SU-DHL-6 (cell line): ENCODE measurements around the gene ASXL1.

Source experiments
- H2AFZ ChIP-seq: fragments of 200-600 bp; sonication (generic); 2 replicates; pipeline ENCODE4 v1.6.1; 2014; ENCODE audit warnings: low read depth, mild to moderate bottlenecking, moderate library complexity, mixed read lengths, antibody characterized with exemption, low read length; ENCODE audit not compliant: severe bottlenecking
- H3F3A ChIP-seq: fragments of 200-600 bp; shearing (Covaris generic); 2 replicates; pipeline ENCODE4 v1.6.0; 2016; ENCODE audit warnings: antibody characterized with exemption, mild to moderate bottlenecking; ENCODE audit not compliant: insufficient read depth
- H3K27ac ChIP-seq: fragments of 200-600 bp; sonication (generic); 2 replicates; pipeline ENCODE4 v1.5.1; 2016; ENCODE audit warnings: low read depth, mild to moderate bottlenecking, low read length, moderate library complexity, mixed read lengths
- H3K27me3 ChIP-seq: fragments of 200-600 bp; sonication (generic), shearing (Covaris generic); 2 replicates; pipeline ENCODE4 v1.6.0; 2014; ENCODE audit warnings: mild to moderate bottlenecking, low read length
- H3K36me3 ChIP-seq: fragments of 200-600 bp; sonication (generic); 2 replicates; pipeline ENCODE4 v1.6.1; 2014; ENCODE audit warnings: mild to moderate bottlenecking, low read length, mixed read lengths
- H3K4me2 ChIP-seq: fragments of 300-600, 200-600 bp; shearing (Covaris generic), sonication (generic); 2 replicates; pipeline ENCODE4 v1.6.0; 2014; ENCODE audit warnings: low read length, low read depth, mild to moderate bottlenecking; ENCODE audit not compliant: poor library complexity, severe bottlenecking
- H3K4me3 ChIP-seq: fragments of 200-600 bp; sonication (generic); 2 replicates; pipeline ENCODE4 v1.5.1; 2014; ENCODE audit warnings: antibody characterized with exemption, low read length, mild to moderate bottlenecking, mixed read lengths; ENCODE audit not compliant: insufficient read depth, poor library complexity, severe bottlenecking
- H3K79me2 ChIP-seq: fragments of 200-600 bp; sonication (generic); 2 replicates; pipeline ENCODE4 v1.6.1; 2014; ENCODE audit warnings: mild to moderate bottlenecking, low read length, moderate library complexity; ENCODE audit not compliant: insufficient read depth
- H3K9ac ChIP-seq: fragments of 200-600 bp; sonication (generic); 2 replicates; pipeline ENCODE4 v1.7.0; 2014; ENCODE audit warnings: mild to moderate bottlenecking, low read length
- H3K9me2 ChIP-seq: fragments of 200-600 bp; sonication (generic); replicated peaks from 2 replicates; pipeline ENCODE4 v1.6.1; 2014; ENCODE audit warnings: low read length; ENCODE audit not compliant: insufficient read depth
- H3K9me3 ChIP-seq: fragments of 200-600 bp; sonication (generic); 2 replicates; pipeline ENCODE4 v1.6.1; 2014; ENCODE audit warnings: low read length, mixed read lengths; ENCODE audit not compliant: insufficient read depth
- H4K20me1 ChIP-seq: fragments of 200-600 bp; sonication (generic); 2 replicates; pipeline ENCODE4 v1.6.1; 2014; ENCODE audit warnings: low read depth, mild to moderate bottlenecking, antibody characterized with exemption, low read length, moderate library complexity, mixed read lengths
- EZH2phosphoT487 ChIP-seq: fragments of 200-600 bp; sonication (generic), shearing (Covaris generic); conservative IDR thresholded peaks from 2 replicates; pipeline ENCODE4 v1.6.1; 2018; ENCODE audit warnings: mild to moderate bottlenecking, antibody characterized with exemption, low read length, moderate library complexity, mixed read lengths
- TF ChIP-seq, protein P1 (sequence below): fragments of 200-600 bp; sonication (generic); IDR thresholded peaks from one replicate; pipeline ENCODE4 v1.5.1; 2017; ENCODE audit warnings: antibody characterized with exemption, mild to moderate bottlenecking, low read length, moderate library complexity; ENCODE audit not compliant: insufficient read depth, poor library complexity, severe bottlenecking

ASXL1 gene

GRCh38 chr20:32451340-32451681 is 93.2 kb downstream of the ASXL1 start:
- H3K4me2 ChIP-seq: no peak overlapping the region
- H2AFZ ChIP-seq: no peak overlapping the region
- no peaks in the 10 kb centered on the region for H3K27me3 ChIP-seq
- TF ChIP-seq, protein P1, sequence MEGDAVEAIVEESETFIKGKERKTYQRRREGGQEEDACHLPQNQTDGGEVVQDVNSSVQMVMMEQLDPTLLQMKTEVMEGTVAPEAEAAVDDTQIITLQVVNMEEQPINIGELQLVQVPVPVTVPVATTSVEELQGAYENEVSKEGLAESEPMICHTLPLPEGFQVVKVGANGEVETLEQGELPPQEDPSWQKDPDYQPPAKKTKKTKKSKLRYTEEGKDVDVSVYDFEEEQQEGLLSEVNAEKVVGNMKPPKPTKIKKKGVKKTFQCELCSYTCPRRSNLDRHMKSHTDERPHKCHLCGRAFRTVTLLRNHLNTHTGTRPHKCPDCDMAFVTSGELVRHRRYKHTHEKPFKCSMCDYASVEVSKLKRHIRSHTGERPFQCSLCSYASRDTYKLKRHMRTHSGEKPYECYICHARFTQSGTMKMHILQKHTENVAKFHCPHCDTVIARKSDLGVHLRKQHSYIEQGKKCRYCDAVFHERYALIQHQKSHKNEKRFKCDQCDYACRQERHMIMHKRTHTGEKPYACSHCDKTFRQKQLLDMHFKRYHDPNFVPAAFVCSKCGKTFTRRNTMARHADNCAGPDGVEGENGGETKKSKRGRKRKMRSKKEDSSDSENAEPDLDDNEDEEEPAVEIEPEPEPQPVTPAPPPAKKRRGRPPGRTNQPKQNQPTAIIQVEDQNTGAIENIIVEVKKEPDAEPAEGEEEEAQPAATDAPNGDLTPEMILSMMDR: no peak
- no peak for TF ChIP-seq EZH2phosphoT487
- no peaks in the 10 kb centered on the region for H3F3A ChIP-seq
- H3K4me3 ChIP-seq: no peak overlapping the region
- H4K20me1 ChIP-seq: no peaks in the 10 kb centered on the region
- no peaks in the 10 kb centered on the region for H3K79me2 ChIP-seq
- H3K9ac ChIP-seq: no peak overlapping the region
- no peaks in the 10 kb centered on the region for H3K9me2 ChIP-seq
- no peak overlapping the region for H3K27ac ChIP-seq
- no peaks in the 10 kb centered on the region for H3K36me3 ChIP-seq
- H3K9me3 ChIP-seq: no peaks in the 10 kb centered on the region

GRCh38 chr20:32451682-32452461 is 93.7 kb downstream of the ASXL1 start:
- H3K27ac ChIP-seq: no peak overlapping the region
- no peaks in the 10 kb centered on the region for H3K9me3 ChIP-seq
- H3K4me2 ChIP-seq: no peak overlapping the region
- no peaks in the 10 kb centered on the region for H3K79me2 ChIP-seq
- no peaks in the 10 kb centered on the region for H3K27me3 ChIP-seq
- H3K4me3 ChIP-seq: no peak overlapping the region
- H3K9me2 ChIP-seq: no peaks in the 10 kb centered on the region
- no peaks in the 10 kb centered on the region for H4K20me1 ChIP-seq
- H3F3A ChIP-seq: no peaks in the 10 kb centered on the region
- H2AFZ ChIP-seq: no peak overlapping the region
- no peaks in the 10 kb centered on the region for H3K36me3 ChIP-seq
- H3K9ac ChIP-seq: no peak overlapping the region
- TF ChIP-seq EZH2phosphoT487: no peak
- TF ChIP-seq, protein P1: no peak

DNA sequence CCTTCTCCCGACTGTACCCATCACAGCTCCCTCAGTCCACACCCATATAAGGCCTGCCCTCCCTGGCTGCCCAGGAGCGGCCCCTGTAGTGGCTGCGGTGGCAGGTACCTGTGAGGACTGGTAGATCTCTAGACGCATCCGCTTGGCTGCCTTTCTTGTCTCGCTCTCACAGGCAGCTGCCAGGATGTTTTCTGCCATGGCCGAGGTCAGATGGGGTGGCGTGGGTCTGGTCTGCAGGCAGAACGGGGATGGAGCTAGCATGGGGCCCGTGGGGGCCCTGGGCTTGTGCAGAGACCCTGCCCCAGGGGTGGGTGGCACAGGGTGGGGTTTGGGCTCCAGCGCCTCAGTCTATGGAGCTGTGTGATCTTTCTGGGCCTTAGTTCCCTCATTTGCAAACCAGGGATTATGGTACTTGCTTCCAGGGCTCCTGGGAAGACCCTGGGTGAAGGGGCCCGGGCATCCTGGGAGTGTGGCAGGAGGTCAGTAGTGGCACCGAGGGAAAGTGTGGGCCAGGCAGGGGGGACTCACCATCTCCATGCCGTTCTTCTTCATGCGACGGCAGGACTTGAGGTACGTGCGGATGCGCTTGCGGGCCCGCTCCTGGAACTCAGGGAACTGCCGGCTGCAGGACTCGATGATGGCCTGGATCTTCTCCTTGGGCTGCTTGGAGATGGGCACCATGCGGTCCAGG is 94.8 kb downstream of the ASXL1 start:
- Histone ChIP-seq H4K20me1 (no peaks in the 10 kb centered on the region), H3K36me3 (no peaks in the 10 kb centered on the region)

More for the DNA sequence above, 94.8 kb downstream of the ASXL1 start:
- Histone ChIP-seq H2AFZ (no peak overlapping the region), H3K79me2 (no peaks in the 10 kb centered on the region), H3K4me2 (no peak overlapping the region), H3K27me3 (no peaks in the 10 kb centered on the region), H3K4me3 (no peak overlapping the region), H3F3A (no peaks in the 10 kb centered on the region), H3K9me3 (no peaks in the 10 kb centered on the region), H3K9me2 (no peaks in the 10 kb centered on the region), H3K9ac (no peak overlapping the region), H3K27ac (no peak overlapping the region)
- no peak for TF ChIP-seq EZH2phosphoT487
- TF ChIP-seq, protein P1: no peak
